Lung microvascular endothelial cell (primary cell): ENCODE measurements around the gene PIMREG. TPM values are rescaled to one million over a fixed set of nuclear protein-coding genes. Genes with fewer than 3 reads are reported as not detected.
A peak's percentile ranks its signal among the peaks of the same experiment; 100 is the strongest.

ENCODE experiments used
- DNase-seq, 2 donors: peaks; one replicate each; pipeline versions ENCODE4 v3.0.0 to v3.0.0-alpha.2; 2010; ENCODE audit warnings: low read depth in 2 of 2
- total RNA-seq: library from RNA; depleted of rRNA; stranded (reverse); fragments of >200 nt; gene quantifications from 2 replicates; pipeline ENCODE4 v1.2.1, GENCODE V29; 2014

The PIMREG gene
- total RNA-seq, 1 donor from 2014 or later: 4.6 TPM

DNA sequence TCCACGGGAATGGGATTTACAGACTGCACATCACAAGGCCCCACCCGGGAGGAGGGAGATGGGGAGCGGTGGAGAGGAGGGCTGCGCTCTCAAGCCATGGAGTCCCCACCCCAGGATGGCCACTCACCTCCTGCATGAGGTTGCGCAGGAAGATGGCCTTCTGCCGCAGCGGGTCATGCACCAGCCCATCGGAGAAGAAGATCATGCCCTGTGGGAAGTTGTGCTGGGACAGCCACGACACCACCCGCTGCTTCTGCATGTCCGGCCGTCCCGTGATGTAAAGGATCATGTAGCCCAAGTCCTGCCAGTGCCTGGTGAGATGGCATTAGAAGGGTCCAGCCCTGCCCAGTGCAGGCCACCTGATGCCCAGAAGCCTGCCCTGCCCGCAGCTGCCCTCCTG, 17.0 kb downstream of the PIMREG start:
- DNase-seq: no peak

DNA sequence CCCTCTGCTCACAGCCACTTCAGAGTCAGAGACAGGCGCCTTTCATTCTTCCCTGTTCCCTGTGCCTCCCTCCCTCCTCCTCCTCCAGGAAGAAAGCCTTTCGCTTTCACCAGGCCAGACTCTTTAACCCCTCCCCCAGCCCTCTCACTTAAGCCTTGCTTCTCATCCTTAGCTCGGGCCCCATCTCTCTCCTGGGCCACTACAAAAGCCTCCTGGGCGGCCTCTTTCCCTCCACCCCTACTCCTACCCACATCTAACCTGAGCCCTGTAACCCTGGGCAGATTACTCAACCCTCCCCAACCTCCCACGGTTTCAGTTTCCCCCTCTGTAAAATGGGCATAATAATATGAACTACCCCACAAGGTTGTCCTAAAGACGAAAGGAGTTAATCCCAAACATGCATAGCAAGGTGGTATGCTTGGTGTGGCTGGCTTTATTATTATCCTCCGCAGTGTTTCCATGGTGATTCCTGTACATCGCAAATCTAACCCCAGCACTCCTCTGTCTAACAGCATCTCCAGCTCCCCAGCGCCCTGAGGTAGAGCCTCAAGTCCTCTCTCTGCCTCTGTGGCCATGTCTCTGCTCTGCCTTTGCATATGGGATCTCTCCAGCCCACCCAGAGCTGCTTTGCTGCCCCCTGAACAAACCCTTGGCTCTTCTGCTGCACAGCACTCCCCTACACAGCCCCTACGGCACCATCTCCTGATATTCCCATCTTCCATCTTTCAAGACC, 17.7 kb downstream of the PIMREG start:
- no peak for DNase-seq

- no peak for DNase-seq
Observed at GRCh38 chr17:6462692-6463091, 18.4 kb downstream of the PIMREG start.

GRCh38 chr17:6463616-6464445, 19.6 kb downstream of the PIMREG start:
- no peak for DNase-seq

DNA sequence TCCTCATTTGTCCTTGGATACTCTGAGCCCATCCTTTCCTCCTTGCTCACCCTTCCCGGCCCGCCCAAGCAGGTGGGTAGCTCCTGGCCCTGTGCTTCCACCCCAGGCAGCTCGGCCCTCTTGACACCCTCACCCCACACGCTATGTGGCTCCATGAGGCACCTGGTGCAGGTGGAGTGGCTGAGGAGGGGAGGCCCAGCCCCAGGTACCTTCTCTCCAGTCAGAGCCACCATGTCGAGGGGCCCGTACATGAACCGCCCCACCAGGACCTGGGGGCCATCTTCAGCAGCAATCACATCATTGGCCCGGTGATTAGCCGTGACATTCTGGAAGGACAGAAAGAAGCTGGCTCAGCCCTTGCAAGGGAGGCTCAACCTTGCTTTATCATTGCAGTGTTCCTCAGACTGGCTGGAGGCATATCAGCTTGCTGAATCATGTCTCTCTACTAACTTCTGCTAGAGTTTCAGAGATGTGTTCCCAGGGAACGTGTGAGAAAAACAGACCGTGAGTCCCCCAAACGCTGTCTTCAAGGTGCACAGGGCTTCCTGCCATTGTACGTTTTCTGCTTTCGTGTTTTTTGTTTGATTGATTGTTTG, 20.3 kb downstream of the PIMREG start:
- no peak for DNase-seq

DNA sequence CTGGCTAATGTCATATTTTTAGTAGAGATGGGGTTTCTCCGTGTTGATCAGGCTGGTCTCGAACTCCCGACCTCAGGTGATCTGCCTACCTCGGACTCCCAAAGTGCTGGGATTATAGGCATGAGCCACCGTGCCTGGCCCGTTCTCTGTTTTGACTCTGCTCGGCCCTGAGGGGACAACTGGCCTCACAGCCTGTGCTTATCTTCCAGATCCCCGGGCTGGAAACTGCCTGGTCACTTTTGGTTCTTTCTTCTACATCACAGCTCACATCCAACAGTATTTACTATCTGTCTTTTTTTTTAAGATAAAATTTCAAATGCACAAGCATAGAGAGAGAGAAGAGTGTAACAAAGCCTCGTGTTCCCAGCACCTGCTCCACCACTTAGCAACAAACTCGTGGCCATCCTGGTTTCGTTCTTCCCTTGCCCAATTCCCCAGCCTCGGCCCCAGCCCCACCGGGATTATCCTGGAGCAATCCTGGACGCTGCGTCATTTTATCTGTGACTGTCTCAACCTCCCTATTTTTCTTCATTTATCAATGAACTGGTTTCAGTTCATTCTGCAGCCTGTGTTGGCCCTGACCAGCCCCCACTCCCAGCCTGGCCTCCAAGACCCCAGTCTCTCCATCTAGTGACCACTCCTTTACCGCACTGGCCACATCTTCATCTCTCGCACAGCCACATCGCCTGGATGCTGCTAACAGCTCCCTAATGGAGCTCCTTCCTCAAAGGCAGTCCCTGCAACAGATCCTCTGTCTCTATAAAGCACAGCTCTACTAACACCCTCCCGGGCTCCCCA, 21.1 kb downstream of the PIMREG start:
- DNase-seq: no peak

- no peak for DNase-seq
Observed at GRCh38 chr17:6467567-6467966, 23.3 kb downstream of the PIMREG start.

- DNase-seq: no peak
Observed at GRCh38 chr17:6468051-6468790, 24.0 kb downstream of the PIMREG start.

DNA sequence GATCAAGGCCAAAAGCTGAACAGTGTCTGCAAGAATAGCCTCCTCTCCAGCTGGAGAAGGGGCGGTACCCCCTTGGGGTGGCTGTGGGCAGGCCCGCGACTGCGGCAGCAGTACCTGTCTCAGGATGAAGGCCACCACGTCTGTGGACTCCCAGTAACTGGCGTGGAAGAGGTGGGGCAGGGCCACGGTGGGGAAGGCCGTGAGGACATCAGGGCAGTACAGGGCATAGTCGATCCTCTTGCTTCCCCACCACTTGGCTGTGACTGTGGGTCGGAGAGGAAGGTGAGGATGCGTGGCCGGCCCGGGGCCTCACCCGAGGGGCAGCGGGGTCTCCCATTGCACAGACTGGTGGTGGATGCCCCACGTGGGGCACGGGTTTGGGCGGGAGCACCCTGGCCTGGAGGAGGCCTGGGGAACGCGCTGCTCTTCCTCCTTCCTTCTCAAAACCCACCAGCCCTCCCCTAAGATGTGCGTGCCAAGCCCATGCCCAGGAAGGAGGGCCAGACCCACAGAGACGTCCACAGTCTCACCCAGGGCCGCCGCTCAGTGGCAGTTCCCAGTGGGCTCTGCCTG, 26.0 kb downstream of the PIMREG start:
- DNase-seq: no peak

DNA sequence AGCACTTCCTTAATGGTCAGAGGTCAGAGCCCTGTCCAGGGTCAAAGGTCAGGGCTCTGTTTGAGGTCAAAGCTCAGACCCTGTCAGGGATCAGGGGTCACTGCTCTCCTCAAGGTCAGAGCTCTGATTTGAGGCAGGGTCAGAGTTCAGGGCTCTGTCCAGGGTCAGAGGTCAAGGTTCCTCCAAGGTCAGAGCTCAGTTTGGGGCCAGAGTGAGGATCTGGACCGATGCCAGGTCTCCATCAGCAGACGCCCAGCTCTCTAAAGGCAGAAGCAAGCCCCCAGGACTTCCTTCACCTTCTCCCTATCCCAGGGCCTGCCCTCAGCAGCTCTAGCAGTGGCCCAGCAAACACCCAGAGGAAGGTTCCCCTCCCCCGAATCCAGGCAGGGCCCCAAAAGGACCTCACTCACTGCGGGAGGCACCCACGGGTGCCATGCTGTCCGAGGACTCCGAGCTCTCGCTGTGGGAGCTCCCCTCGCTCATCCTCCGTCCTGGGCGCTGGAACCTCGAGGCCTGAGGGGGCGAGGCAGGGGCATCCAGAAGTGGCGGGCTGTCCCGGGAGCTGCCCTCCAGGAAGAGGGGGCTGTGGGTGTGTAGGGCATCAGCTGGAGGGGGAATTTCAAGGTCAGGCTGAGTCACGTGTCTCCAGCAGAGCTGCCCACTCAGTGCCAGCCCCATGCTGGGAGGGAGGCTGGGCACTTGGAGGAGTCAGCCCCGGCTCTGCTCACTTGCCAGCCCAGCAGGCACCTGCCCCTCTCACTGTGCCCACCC, 26.7 kb downstream of the PIMREG start:
- DNase-seq: no peak

GRCh38 chr17:6471531-6472465, 27.5 kb downstream of the PIMREG start:
- peak in 1 of 2 donors; percentile 57 for DNase-seq

GRCh38 chr17:6472517-6472916, 28.3 kb downstream of the PIMREG start:
- DNase-seq: no peak

DNA sequence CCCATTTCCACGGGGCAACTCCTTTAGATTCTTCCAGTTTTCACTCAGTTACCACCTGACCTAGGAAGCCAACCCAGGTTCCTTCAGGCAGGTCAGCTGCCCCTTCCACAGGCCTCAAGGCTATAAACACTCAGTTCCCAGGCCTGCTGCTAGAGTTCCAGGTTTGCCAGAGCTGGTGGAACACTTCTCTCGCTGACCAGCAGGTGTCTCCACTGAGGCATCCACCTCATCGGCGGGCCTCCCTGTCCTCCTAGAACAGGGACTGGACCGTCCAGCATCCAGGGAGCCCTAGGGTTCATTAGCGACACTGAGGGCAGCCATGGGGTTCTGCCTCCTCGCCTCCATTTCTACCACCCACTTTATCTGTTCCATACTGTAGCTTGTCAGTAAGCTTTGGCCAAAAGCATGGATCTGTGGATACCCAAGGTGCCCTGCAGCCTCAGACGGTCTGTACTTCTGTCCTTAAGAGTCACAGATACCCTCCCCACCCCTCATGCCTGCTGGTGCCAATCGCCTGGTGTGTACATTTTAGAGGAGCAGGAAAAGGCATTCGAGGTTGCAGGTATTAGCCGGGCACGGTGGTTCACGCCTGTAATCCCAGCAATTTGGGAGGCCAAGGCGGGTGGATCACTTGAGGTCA, 29.0 kb downstream of the PIMREG start:
- DNase-seq: peak; percentile 69 to 82

GRCh38 chr17:6474376-6474775, 30.1 kb downstream of the PIMREG start:
- no peak for DNase-seq

- DNase-seq: no peak
Observed at GRCh38 chr17:6474906-6475305, 30.7 kb downstream of the PIMREG start.

GRCh38 chr17:6475411-6475810, 31.2 kb downstream of the PIMREG start:
- no peak for DNase-seq

DNA sequence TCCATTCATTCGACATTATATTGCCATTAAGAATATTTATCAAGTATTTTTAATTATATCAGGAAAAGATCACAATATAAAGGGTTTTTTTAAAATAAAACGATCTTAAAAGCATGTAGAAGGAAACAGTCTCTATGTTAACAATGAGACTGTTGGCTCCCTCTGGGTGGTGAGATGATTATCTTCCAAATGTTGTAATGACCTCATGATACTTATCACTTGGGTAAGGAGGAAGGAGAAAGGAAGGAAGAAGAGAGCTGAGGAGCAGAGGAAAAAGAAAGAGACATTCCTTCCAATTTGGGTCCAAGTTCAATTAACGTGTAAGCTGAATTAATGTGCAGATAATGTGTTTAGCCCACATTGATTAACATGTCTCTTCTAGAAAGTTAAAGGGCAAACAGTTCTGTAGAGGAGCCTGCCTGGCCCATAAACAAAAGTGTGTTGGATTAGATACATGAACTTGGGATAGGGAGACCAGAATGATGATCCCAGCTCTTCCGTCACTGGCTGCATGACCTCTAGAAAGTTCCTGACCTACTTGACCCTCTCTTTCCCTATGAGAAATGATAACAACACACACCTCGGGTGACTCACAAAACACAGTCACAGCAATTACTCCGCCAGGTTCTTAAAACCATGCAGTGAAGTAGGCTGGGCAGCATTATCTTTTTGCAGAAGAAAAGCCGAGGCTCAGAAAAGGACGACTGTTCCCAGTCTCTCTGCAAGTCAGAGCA, 32.0 kb downstream of the PIMREG start:
- DNase-seq: peak; percentile 14 to 38

DNA sequence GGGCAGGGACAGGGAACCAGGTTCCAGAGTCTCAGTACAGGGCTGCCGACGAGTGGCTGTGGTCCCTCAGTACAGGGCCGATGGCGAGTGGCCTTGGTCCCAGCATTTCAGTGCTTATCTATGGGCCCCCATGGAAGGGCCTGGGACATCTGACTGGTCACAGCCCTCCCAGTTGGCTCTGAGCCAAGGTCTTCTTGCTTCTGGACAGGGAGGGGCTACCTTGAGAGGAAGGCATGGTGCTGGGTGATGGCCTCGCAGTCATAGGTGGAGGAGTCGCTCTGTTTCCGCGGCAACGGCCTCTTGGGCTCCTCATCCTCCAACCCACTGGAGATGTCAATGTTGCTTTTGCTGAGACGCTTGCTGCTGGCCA, 32.5 kb downstream of the PIMREG start:
- no peak for DNase-seq
